IMR-90 (cell line): ENCODE data around the gene CAMK2B. TPM values are rescaled to one million over a fixed set of nuclear protein-coding genes. Genes with fewer than 3 reads are reported as not detected.

Experiments used
- ATAC-seq: fragments of 200-7000 bp; cut with Tn5 transposase; 2 replicates; pipeline ENCODE4 v1.9.1; 2020; ENCODE audit warnings: low read depth, mild to moderate bottlenecking, moderate library complexity
- BruUV-seq: library from RNA; stranded (reverse); fragments of 400-500 nt; replicated peaks from 2 replicates; lab custom pipeline; 2021; lab: Mats Ljungman, UMichigan
- CTCF ChIA-PET: fragments of 300-600 bp; formaldehyde crosslinking; extraction: SDS; loops from one replicate; lab custom pipeline; 2021; ENCODE audit warnings: antibody characterized with exemption; lab: Yijun Ruan, JAX
- POLR2A ChIA-PET: fragments of 300-600 bp; sonication (Branson Sonifier 250); formaldehyde crosslinking; loops from one replicate; lab custom pipeline; 2022; ENCODE audit warnings: antibody characterized with exemption; ENCODE audit not compliant: unreplicated experiment; lab: Charles Lee
- DNase-seq: peaks from one replicate; pipeline ENCODE4 v3.0.0; 2013
- H2AFZ ChIP-seq: replicated peaks from 2 replicates; pipeline ENCODE3; 2013; ENCODE audit warnings: low read length, mild to moderate bottlenecking; ENCODE audit not compliant: poor library complexity
- H2AK5ac ChIP-seq: 2 replicates; pipeline ENCODE4 v1.6.1; 2013; ENCODE audit warnings: low read depth, low read length, inconsistent platforms
- H2AK9ac ChIP-seq: replicated peaks from 2 replicates; pipeline ENCODE3; 2013; ENCODE audit warnings: mild to moderate bottlenecking, low read depth, low read length, moderate library complexity; ENCODE audit not compliant: poor library complexity
- H2BK120ac ChIP-seq: 2 replicates; pipeline ENCODE4 v1.6.1; 2013; ENCODE audit warnings: low read depth, low read length, inconsistent platforms
- H2BK15ac ChIP-seq: 3 replicates; pipeline ENCODE4 v1.6.1; 2013; ENCODE audit warnings: low read depth, low read length, inconsistent platforms
- H2BK20ac ChIP-seq: 2 replicates; pipeline ENCODE4 v1.6.1; 2013; ENCODE audit warnings: low read depth, mild to moderate bottlenecking, inconsistent platforms, low read length, moderate library complexity
- H2BK5ac ChIP-seq: 2 replicates; pipeline ENCODE4 v1.6.1; 2013; ENCODE audit warnings: mild to moderate bottlenecking, low read depth, low read length, inconsistent platforms; ENCODE audit not compliant: poor library complexity, severe bottlenecking
- H3K14ac ChIP-seq: replicated peaks from 2 replicates; pipeline ENCODE4 v1.6.1; 2013; ENCODE audit warnings: low read depth, low read length, inconsistent platforms
- H3K18ac ChIP-seq: 2 replicates; pipeline ENCODE4 v1.6.1; 2013; ENCODE audit warnings: low read depth, low read length, control low read depth
- H3K23ac ChIP-seq: 2 replicates; pipeline ENCODE4 v1.6.1; 2013; ENCODE audit warnings: low read depth, low read length, inconsistent platforms
- H3K27ac ChIP-seq: 2 replicates; pipeline ENCODE4 v1.5.1; 2013; ENCODE audit warnings: mild to moderate bottlenecking, control low read depth, low read length; ENCODE audit not compliant: insufficient read depth
- H3K27me3 ChIP-seq: 2 replicates; pipeline ENCODE4 v1.6.1; 2013; ENCODE audit warnings: low read length; ENCODE audit not compliant: control insufficient read depth, insufficient read depth
- H3K36me3 ChIP-seq: 2 replicates; pipeline ENCODE4 v1.6.1; 2013; ENCODE audit warnings: low read length, mixed read lengths; ENCODE audit not compliant: control insufficient read depth, insufficient read depth
- H3K4ac ChIP-seq: 2 replicates; pipeline ENCODE4 v1.6.1; 2013; ENCODE audit warnings: low read depth, low read length, inconsistent platforms
- H3K4me1 ChIP-seq: 2 replicates; pipeline ENCODE4 v1.6.1; 2013; ENCODE audit warnings: low read length, mixed read lengths; ENCODE audit not compliant: control insufficient read depth, insufficient read depth
- H3K4me2 ChIP-seq: 2 replicates; pipeline ENCODE4 v1.6.1; 2013; ENCODE audit warnings: low read depth, mild to moderate bottlenecking, control low read depth, low read length, moderate library complexity
- H3K4me3 ChIP-seq: 2 replicates; pipeline ENCODE4 v1.5.1; 2013; ENCODE audit warnings: low read depth, mild to moderate bottlenecking, control low read depth, low read length, moderate library complexity; ENCODE audit not compliant: insufficient read depth
- H3K56ac ChIP-seq: 2 replicates; pipeline ENCODE4 v1.6.1; 2013; ENCODE audit warnings: low read length, inconsistent platforms; ENCODE audit not compliant: insufficient read depth; ENCODE audit errors: extremely low read depth
- H3K79me1 ChIP-seq, 2 experiments: 2 replicates each; pipeline ENCODE4 v1.6.1; 2013; ENCODE audit warnings: low read length in 2 of 2, inconsistent platforms in 1 of 2, low read depth in 1 of 2
- H3K9ac ChIP-seq: 2 replicates; pipeline ENCODE4 v1.6.1; 2013; ENCODE audit warnings: low read depth, low read length, control low read depth
- H3K9me1 ChIP-seq: 2 replicates; pipeline ENCODE4 v1.6.1; 2013; ENCODE audit warnings: low read length, inconsistent platforms; ENCODE audit not compliant: insufficient read depth
- H3K9me3 ChIP-seq: 2 replicates; pipeline ENCODE4 v1.6.1; 2013; ENCODE audit warnings: low read length; ENCODE audit not compliant: control insufficient read depth, insufficient read depth
- H4K20me1 ChIP-seq: 2 replicates; pipeline ENCODE4 v1.6.1; 2013; ENCODE audit warnings: low read length, inconsistent platforms; ENCODE audit not compliant: insufficient read depth
- H4K5ac ChIP-seq: 2 replicates; pipeline ENCODE4 v1.6.1; 2013; ENCODE audit warnings: mild to moderate bottlenecking, low read depth, low read length, control low read depth
- H4K8ac ChIP-seq, 2 experiments: 2 replicates each; pipeline ENCODE4 v1.6.1; 2013; ENCODE audit warnings: low read depth in 2 of 2, low read length in 2 of 2, control low read depth in 1 of 2, inconsistent platforms in 1 of 2
- H4K91ac ChIP-seq: 2 replicates; pipeline ENCODE4 v1.6.1; 2013; ENCODE audit warnings: low read depth, low read length, inconsistent platforms; ENCODE audit not compliant: insufficient read depth
- BHLHE40 ChIP-seq: fragments of 150-350 bp; IDR thresholded peaks from 2 replicates; pipeline ENCODE4 v1.6.1; 2016; ENCODE audit warnings: mild to moderate bottlenecking, low read depth, low read length
- CEBPB ChIP-seq: IDR thresholded peaks from 2 replicates; pipeline ENCODE4 v1.6.1; 2012; ENCODE audit warnings: low read depth, low read length, improper control_type of control experiment
- CHD1 ChIP-seq: IDR thresholded peaks from 2 replicates; pipeline ENCODE4 v1.6.1; 2012; ENCODE audit warnings: low read depth, low read length, improper control_type of control experiment
- CTCF ChIP-seq: conservative IDR thresholded peaks from 2 replicates; pipeline ENCODE4 v1.5.1; 2012; ENCODE audit warnings: mild to moderate bottlenecking, low read depth, low read length, improper control_type of control experiment
- FOS ChIP-seq: fragments of 150-350 bp; IDR thresholded peaks from 2 replicates; pipeline ENCODE4 v1.6.1; 2016; ENCODE audit warnings: low read depth, low read length
- MAFK ChIP-seq: IDR thresholded peaks from 2 replicates; pipeline ENCODE4 v1.6.1; 2012; ENCODE audit warnings: low read depth, low read length, improper control_type of control experiment
- MAZ ChIP-seq: IDR thresholded peaks from 2 replicates; pipeline ENCODE4 v1.6.1; 2012; ENCODE audit warnings: low read depth, mild to moderate bottlenecking, low read length, improper control_type of control experiment, moderate library complexity, borderline replicate concordance
- MXI1 ChIP-seq: IDR thresholded peaks from 2 replicates; pipeline ENCODE4 v1.6.1; 2012; ENCODE audit warnings: low read depth, mild to moderate bottlenecking, low read length, moderate library complexity, borderline replicate concordance
- NFE2L2 ChIP-seq: fragments of 150-350 bp; IDR thresholded peaks from 2 replicates; pipeline ENCODE4 v1.6.1; 2016; ENCODE audit warnings: low read depth, mild to moderate bottlenecking, low read length
- POLR2A ChIP-seq: IDR thresholded peaks from 2 replicates; pipeline ENCODE4 v1.6.1; 2012; ENCODE audit warnings: mild to moderate bottlenecking, low read depth, low read length
- RAD21 ChIP-seq: IDR thresholded peaks from 2 replicates; pipeline ENCODE4 v1.6.1; 2012; ENCODE audit warnings: low read length, improper control_type of control experiment
- RCOR1 ChIP-seq: IDR thresholded peaks from 2 replicates; pipeline ENCODE4 v1.6.1; 2012; ENCODE audit warnings: mild to moderate bottlenecking, low read length, improper control_type of control experiment; ENCODE audit not compliant: insufficient replicate concordance
- RFX5 ChIP-seq: IDR thresholded peaks from 2 replicates; pipeline ENCODE4 v1.8.0; 2012; ENCODE audit warnings: low read depth, mild to moderate bottlenecking, low read length, moderate library complexity
- SMC3 ChIP-seq: fragments of 150-350 bp; IDR thresholded peaks from 2 replicates; pipeline ENCODE4 v1.6.1; 2016; ENCODE audit warnings: low read depth, mild to moderate bottlenecking, antibody characterized with exemption, low read length, moderate library complexity
- WGBS, 2 experiments: methylation state at CpG; one replicate each; pipeline versions ENCODE4 v1.1.5 to v1.1.7; 2013; ENCODE audit warnings: missing lambda C conversion rate in 2 of 2; ENCODE audit not compliant: insufficient read length in 1 of 2; ENCODE audit errors: extremely low coverage in 2 of 2; 5-methylcytosine and 5-hydroxymethylcytosine counted together
- dilution Hi-C: fragments of 300-500 bp; cut with HindIII; formaldehyde crosslinking; loops from one replicate; pipeline ENCODE4 v1.14.3; 2018; ENCODE audit warnings: low sequenced_read_pairs; ENCODE audit not compliant: unreplicated experiment
- in situ Hi-C: fragments of 300-500 bp; cut with MboI; formaldehyde crosslinking; loops from 3 replicates; pipeline ENCODE4 v1.14.3; 2019; ENCODE audit warnings: low sequenced_read_pairs, inconsistent platforms, mixed read lengths
- intact Hi-C: fragments of 100-400 bp; cut with micrococcal nuclease; formaldehyde crosslinking; loops from 2 replicates; pipeline ENCODE4 v1.10.0; 2022
- polyA plus RNA-seq, 3 experiments: library from polyadenylated mRNA; depleted of rRNA; stranded (reverse); fragments of >200 nt; gene quantifications; 2 replicates each; pipeline ENCODE4 v1.2.3, GENCODE V29; 2012; ENCODE audit warnings: low replicate concordance in 1 of 3
- total RNA-seq: library from RNA; depleted of rRNA; stranded (reverse); fragments of >200 nt; gene quantifications from 2 replicates; pipeline ENCODE4 v1.2.3, GENCODE V29; 2012
- TF ChIP-seq, protein P1 (sequence below): fragments of 150-350 bp; IDR thresholded peaks from 2 replicates; pipeline ENCODE4 v1.6.1; 2016; ENCODE audit warnings: low read depth, mild to moderate bottlenecking, low read length, moderate library complexity, borderline replicate concordance
- TF ChIP-seq, protein P2 (sequence below): fragments of 150-350 bp; IDR thresholded peaks from 2 replicates; pipeline ENCODE4 v1.6.1; 2017; ENCODE audit warnings: mild to moderate bottlenecking, antibody characterized with exemption, low read length, low read depth

The CAMK2B gene
- total and polyA plus RNA-seq, 2 of the 4 experiments (the other 2 are of a cell fraction) = 0.18 to 0.36 TPM

GRCh38 chr7:44269943-44270493 is 55.4 kb downstream of the CAMK2B start:
- Histone ChIP-seq H4K8ac (no peak overlapping the region), H2BK15ac (no peak overlapping the region), H3K23ac (no peak overlapping the region), H2BK5ac (no peak overlapping the region), H2AK5ac (no peak overlapping the region), H3K56ac (no peak overlapping the region), H4K20me1 (no peaks in the 10 kb centered on the region), H3K9me3 (no peaks in the 10 kb centered on the region), H3K4me1 (no peaks in the 10 kb centered on the region), H3K18ac (no peak overlapping the region), H3K27me3 (peaks cover 61% of the 10 kb centered on the region), H3K9ac (no peak overlapping the region), H3K36me3 (no peaks in the 10 kb centered on the region), H4K5ac (no peak overlapping the region), H2AFZ (no peak overlapping the region), H3K27ac (no peak overlapping the region), H2BK20ac (no peak overlapping the region), H3K4ac (no peak overlapping the region), H2AK9ac (no peak overlapping the region), H3K4me2 (no peak overlapping the region), H3K14ac (no peak overlapping the region), H2BK120ac (no peak overlapping the region), H3K79me1 (no peaks in the 10 kb centered on the region), H4K91ac (no peak overlapping the region), H3K4me3 (no peak overlapping the region), H3K9me1 (no peaks in the 10 kb centered on the region)
- BruUV-seq = no TSS peak
- ChIA-PET CTCF (no interaction called here), POLR2A (no interaction called here)
- in situ Hi-C loops = no loop called here
- ATAC-seq = no peak
- WGBS, 2 experiments = no CpG with 5 or more reads among the region's 7 CpGs
- no peak for TF ChIP-seq NFE2L2
- TF ChIP-seq, protein P1, sequence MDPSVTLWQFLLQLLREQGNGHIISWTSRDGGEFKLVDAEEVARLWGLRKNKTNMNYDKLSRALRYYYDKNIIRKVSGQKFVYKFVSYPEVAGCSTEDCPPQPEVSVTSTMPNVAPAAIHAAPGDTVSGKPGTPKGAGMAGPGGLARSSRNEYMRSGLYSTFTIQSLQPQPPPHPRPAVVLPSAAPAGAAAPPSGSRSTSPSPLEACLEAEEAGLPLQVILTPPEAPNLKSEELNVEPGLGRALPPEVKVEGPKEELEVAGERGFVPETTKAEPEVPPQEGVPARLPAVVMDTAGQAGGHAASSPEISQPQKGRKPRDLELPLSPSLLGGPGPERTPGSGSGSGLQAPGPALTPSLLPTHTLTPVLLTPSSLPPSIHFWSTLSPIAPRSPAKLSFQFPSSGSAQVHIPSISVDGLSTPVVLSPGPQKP = no peak
- TF ChIP-seq, protein P2, sequence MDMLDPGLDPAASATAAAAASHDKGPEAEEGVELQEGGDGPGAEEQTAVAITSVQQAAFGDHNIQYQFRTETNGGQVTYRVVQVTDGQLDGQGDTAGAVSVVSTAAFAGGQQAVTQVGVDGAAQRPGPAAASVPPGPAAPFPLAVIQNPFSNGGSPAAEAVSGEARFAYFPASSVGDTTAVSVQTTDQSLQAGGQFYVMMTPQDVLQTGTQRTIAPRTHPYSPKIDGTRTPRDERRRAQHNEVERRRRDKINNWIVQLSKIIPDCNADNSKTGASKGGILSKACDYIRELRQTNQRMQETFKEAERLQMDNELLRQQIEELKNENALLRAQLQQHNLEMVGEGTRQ = no peak
- no peak for TF ChIP-seq FOS
- no peak for TF ChIP-seq CTCF
- no peak for TF ChIP-seq MAFK
- no peak for TF ChIP-seq SMC3
- no peak for TF ChIP-seq RAD21
- TF ChIP-seq RFX5 = no peak
- no peak for TF ChIP-seq BHLHE40
- no peak for TF ChIP-seq POLR2A
- TF ChIP-seq MAZ = no peak
- TF ChIP-seq CEBPB = no peak
- no peak for TF ChIP-seq MXI1
- TF ChIP-seq CHD1 = no peak
- no peak for TF ChIP-seq RCOR1
- intact Hi-C loops = no loop called here
- dilution Hi-C loops = no loop called here
- DNase-seq = no peak
